Amniotic epithelial cell (primary cell): Measurements from ENCODE around the gene ARHGEF25.
"Not testable (repeated sequence)": the region's sequence is repeated elsewhere in the genome, so short reads cannot be mapped to it uniquely, and the experiment has no call there.

Experiments used
- DNase-seq: peaks from one replicate; pipeline ENCODE4 v3.0.0-alpha.2; 2010; ENCODE audit warnings: low read depth

Gene ARHGEF25

GRCh38 chr12:57609101-57609780 is 2.0 kb upstream of the ARHGEF25 start:
- DNase-seq: no peak

- DNase-seq: no peak
These were observed 1.3 kb upstream of the ARHGEF25 start for GRCh38 chr12:57609781-57610553.

GRCh38 chr12:57610554-57611107 is 604 bp upstream of the ARHGEF25 start:
- DNase-seq: no peak

GRCh38 chr12:57611827-57612710 is 834 bp downstream of the ARHGEF25 start:
- DNase-seq: no peak

GRCh38 chr12:57612711-57613426 is 1.6 kb downstream of the ARHGEF25 start:
- DNase-seq: no peak

GRCh38 chr12:57613427-57614109 is 2.3 kb downstream of the ARHGEF25 start:
- DNase-seq: no peak

- DNase-seq: peak; percentile 56
These were observed 3.1 kb downstream of the ARHGEF25 start for GRCh38 chr12:57614178-57614947.

- DNase-seq: no peak
These were observed 3.8 kb downstream of the ARHGEF25 start for GRCh38 chr12:57614948-57615500.

- DNase-seq: no peak
These were observed 4.4 kb downstream of the ARHGEF25 start for GRCh38 chr12:57615637-57616036.

- DNase-seq: peak; percentile 36
These were observed 5.3 kb downstream of the ARHGEF25 start for GRCh38 chr12:57616383-57617101.

- no peak for DNase-seq
These were observed 6.7 kb downstream of the ARHGEF25 start for GRCh38 chr12:57617942-57618341.

GRCh38 chr12:57618431-57618830 is 7.2 kb downstream of the ARHGEF25 start:
- DNase-seq: not testable (repeated sequence)

- DNase-seq: no peak
These were observed 7.8 kb downstream of the ARHGEF25 start for GRCh38 chr12:57618966-57619433.

GRCh38 chr12:57619434-57620244 is 8.4 kb downstream of the ARHGEF25 start:
- no peak for DNase-seq

GRCh38 chr12:57620245-57620935 is 9.2 kb downstream of the ARHGEF25 start:
- DNase-seq: no peak

GRCh38 chr12:57620936-57621496 is 9.8 kb downstream of the ARHGEF25 start:
- DNase-seq: no peak
